ENCODE measurements around the gene CRELD1. TPM values are rescaled to one million over a fixed set of nuclear protein-coding genes. Genes with fewer than 3 reads are reported as not detected.

The CRELD1 gene
- total and polyA plus RNA-seq, 2 of the 13 experiments (the other 11 are each of a cell fraction or from before 2014, with no cell fraction given) = 27.1 to 61.9 TPM

GRCh38 chr3:9930804-9931418 lies 2.7 kb upstream of the CRELD1 start:
- Histone ChIP-seq H3K27me3 (ENCODE audit: control insufficient read depth in 1 of 2, insufficient read depth in 2 of 2, low read length in 2 of 2) (no peaks in the 10 kb centered on the region), H3K4me3 (replicated peaks in 1 of 3; ENCODE audit: insufficient read depth in 1 of 3, low read depth in 2 of 3, low read length in 3 of 3) (no peak overlapping the region), H3K4me2 (ENCODE audit: low read depth, low read length) (no peak overlapping the region), H2AFZ (ENCODE audit: low read length) (no peak overlapping the region), H3K9me3 (ENCODE audit: low read length) (no peaks in the 10 kb centered on the region), H3K27ac (ENCODE audit: extremely low read length, insufficient read depth, low read length) (no peak overlapping the region), H3K79me2 (ENCODE audit: insufficient read depth, low read length) (peaks cover 20% of the 10 kb centered on the region), H4K20me1 (ENCODE audit: insufficient read depth, low read length) (no peaks in the 10 kb centered on the region), H3K9ac (ENCODE audit: insufficient read depth, low read depth, low read length) (no peak overlapping the region), H3K36me3 (replicated peaks in 1 of 2; ENCODE audit: control insufficient read depth in 1 of 2, insufficient read depth in 2 of 2, low read length in 2 of 2) (peaks cover 0 to 4% of the 10 kb centered on the region in 2 experiments; a peak in 2 of 5 replicates), H3K4me1 (ENCODE audit: insufficient read depth, low read length) (peaks cover 31% of the 10 kb centered on the region)
- FAIRE-seq = no peak
- intact Hi-C loops (cut with micrococcal nuclease; ENCODE audit: unreplicated experiment) = loop anchor here (5.0 kb wide), 1 partner anchor 34 kb away; no protein-coding TSS in a partner anchor
- 88% methylated on average over 2 of the region's 4 CpGs for WGBS (ENCODE audit: low lambda C conversion rate)
- peak; percentile 19 for DNase-seq (ENCODE audit: low spot score)
- in situ Hi-C loops (cut with HindIII; ENCODE audit: extremely low pct_ligation_motif_present, low pct_unique_long_range_greater_than_20kb) = no loop called here
- POLR2A ChIA-PET = interaction anchor here (2.3 to 7.6 kb wide), 4 partner anchors 16 to 74 kb away, joined by 5 to 124 read pairs (median 86); partner anchors contain the start of genes IL17RC and IL17RE
- CTCF ChIA-PET (ENCODE audit: low intra/inter-chr PET ratio, low total read pairs) = interaction anchor here (0.7 kb wide), 1 partner anchor 68 kb away, joined by 3 read pairs; no protein-coding TSS in a partner anchor
- BruUV-seq (replicated peaks) = no TSS peak
- ATAC-seq = no peak
- TF ChIP-seq PCBP1 (IDR thresholded peaks at IDR 0.05; ENCODE audit: borderline replicate concordance, low read depth, low read length) = no peak
- no peak for TF ChIP-seq PHF5A (CRISPR knock-in tag; IDR thresholded peaks at IDR 0.05; ENCODE audit: low read depth, unreplicated experiment)
- peak; percentile 21; the same call in 1 of the 2 replicates for TF ChIP-seq SMC3 (IDR thresholded peaks at IDR 0.05; ENCODE audit: low read length)
- no peak for TF ChIP-seq ZNF446 (CRISPR knock-in tag; IDR thresholded peaks at IDR 0.05)
- peak; percentile 45 for TF ChIP-seq STAG1 (CRISPR knock-in tag; IDR thresholded peaks at IDR 0.05)
- 0 out of 2 replicates have a peak, but pooled peaks have one; percentile 14 for TF ChIP-seq PATZ1 (CRISPR knock-in tag; IDR thresholded peaks at IDR 0.05)
- no peak for TF ChIP-seq ZNF382 (CRISPR knock-in tag; IDR thresholded peaks at IDR 0.05; ENCODE audit: borderline replicate concordance)
- TF ChIP-seq ZNF318 (CRISPR knock-in tag; IDR thresholded peaks at IDR 0.05) = no peak
- no peak for TF ChIP-seq RAD51 (IDR thresholded peaks at IDR 0.05; ENCODE audit: borderline replicate concordance)
- no peak for TF ChIP-seq ETS1 (CRISPR knock-in tag; IDR thresholded peaks at IDR 0.05)
